NOMO-1 treated with DMSO at 0.1 percent for 48 hours (cell line): Measurements from ENCODE around the gene MRAP.
A peak's percentile ranks its signal among the peaks of the same experiment; 100 is the strongest.

ENCODE experiments used
- DNase-seq: peaks from one replicate; lab custom pipeline; 2025; ENCODE audit not compliant: unreplicated experiment; lab: John Stamatoyannopoulos, UW

Gene MRAP

GRCh38 chr21:32347977-32348376 is 49.3 kb downstream of the MRAP start:
- no peak for DNase-seq

- DNase-seq = no peak
Observed at GRCh38 chr21:32348604-32349332, 50.1 kb downstream of the MRAP start.

GRCh38 chr21:32349333-32349944 is 50.8 kb downstream of the MRAP start:
- no peak for DNase-seq

- no peak for DNase-seq
Observed at GRCh38 chr21:32350211-32350980, 51.7 kb downstream of the MRAP start.

GRCh38 chr21:32350981-32351380 is 52.3 kb downstream of the MRAP start:
- DNase-seq = no peak

- DNase-seq = no peak
Observed at GRCh38 chr21:32351428-32351827, 52.8 kb downstream of the MRAP start.

- no peak for DNase-seq
Observed at GRCh38 chr21:32352526-32352925, 53.9 kb downstream of the MRAP start.

GRCh38 chr21:32353002-32353711 is 54.5 kb downstream of the MRAP start:
- DNase-seq = no peak

GRCh38 chr21:32356874-32357395 is 58.3 kb downstream of the MRAP start:
- no peak for DNase-seq

- no peak for DNase-seq
Observed at GRCh38 chr21:32359719-32360260, 61.1 kb downstream of the MRAP start.

- peak; percentile 35 for DNase-seq
Observed at GRCh38 chr21:32360401-32360975, 61.8 kb downstream of the MRAP start.
